Prostate gland (tissue), 2 donors: ENCODE measurements around the gene CADPS. TPM values are rescaled to one million over a fixed set of nuclear protein-coding genes. Genes with fewer than 3 reads are reported as not detected.

ENCODE experiments used
- DNase-seq: peaks from one replicate; pipeline ENCODE4 v3.0.0-alpha.2; 2019; ENCODE audit warnings: low spot score
- H3K27ac ChIP-seq, 2 donors: fragments of 200-600 bp; sonication (generic); 2 replicates each; pipeline ENCODE4 v1.5.1; 2017 to 2019
- H3K27me3 ChIP-seq: fragments of 200-600 bp; sonication (generic); replicated peaks from 2 replicates; pipeline ENCODE4 v1.5.1; 2019; ENCODE audit not compliant: insufficient read depth
- H3K36me3 ChIP-seq, 2 donors: fragments of 200-600 bp; sonication (generic); 1 replicate in 1 of 2; 2 replicates in 1 of 2; pipeline versions ENCODE4 v1.5.1 to v1.8.1; 2017 to 2019
- H3K4me1 ChIP-seq: fragments of 200-600 bp; sonication (generic); replicated peaks from 2 replicates; pipeline ENCODE4 v1.5.1; 2019
- H3K4me3 ChIP-seq, 2 donors: fragments of 200-600 bp; sonication (generic); 2 replicates each; pipeline ENCODE4 v1.5.1; 2017 to 2019
- H3K9me3 ChIP-seq: fragments of 200-600 bp; sonication (generic); 2 replicates; pipeline ENCODE4 v1.5.1; 2017
- POLR2A ChIP-seq: fragments of 450-650 bp; IDR thresholded peaks from one replicate; pipeline ENCODE4 v1.6.1; 2016; ENCODE audit warnings: antibody characterized with exemption, mild to moderate bottlenecking
- POLR2AphosphoS5 ChIP-seq: sonication (generic); formaldehyde crosslinking; IDR thresholded peaks from one replicate; pipeline ENCODE4 v1.6.1; 2017; ENCODE audit warnings: antibody characterized with exemption
- WGBS: methylation state at CpG from one replicate; pipeline ENCODE4 v1.1.5; 2018; 5-methylcytosine and 5-hydroxymethylcytosine counted together
- intact Hi-C: fragments of 100-400 bp; cut with DNase I; formaldehyde crosslinking; loops from one replicate; pipeline ENCODE4 v1.14.2; 2022
- total RNA-seq, 2 donors: library from RNA; depleted of rRNA; stranded (reverse); fragments of >200 nt; gene quantifications; one replicate each; pipeline ENCODE4 v1.1.0, GENCODE V29; 2016
- TF ChIP-seq, protein P1 (sequence below), 4 experiments: fragments of 200-600 bp in 2 of 4; fragments of 450-650 bp in 2 of 4; sonication (generic) in 2 of 4; IDR thresholded peaks; 1 replicate in 3 of 4; 2 replicates in 1 of 4; pipeline ENCODE4 v1.5.1; 2016 to 2019; ENCODE audit warnings: antibody characterized with exemption in 4 of 4, mild to moderate bottlenecking in 2 of 4, moderate library complexity in 2 of 4

CADPS gene
- total RNA-seq, 2 donors from 2014 or later, result 4.0 to 7.7 TPM

DNA sequence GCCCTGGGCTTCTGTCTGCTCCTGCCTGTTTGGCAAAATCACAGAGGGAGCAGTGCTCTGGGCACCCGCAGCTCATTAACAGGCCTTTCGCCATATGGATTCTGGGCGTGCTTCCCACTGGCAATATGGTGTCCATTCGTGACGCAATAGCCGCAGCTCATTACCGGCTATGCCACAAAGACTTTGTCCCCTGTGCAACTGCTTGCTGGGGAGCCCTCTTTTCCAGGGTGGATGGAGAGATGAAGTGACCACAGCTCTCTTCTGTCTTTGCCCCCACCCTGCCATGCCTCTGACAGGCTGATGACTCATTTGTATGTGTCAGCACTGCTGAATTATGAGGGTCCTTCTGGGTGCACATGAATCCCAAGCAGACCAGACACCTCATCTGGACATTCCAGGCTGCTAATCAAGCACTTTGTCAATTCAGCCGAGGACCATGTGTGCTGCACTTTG lies 287.6 kb downstream of the CADPS start:
- no peak overlapping the region for H3K4me3 ChIP-seq
- H3K4me1 ChIP-seq, result no peaks in the 10 kb centered on the region
- H3K36me3 ChIP-seq, result no peaks in the 10 kb centered on the region
- H3K9me3 ChIP-seq, result no peaks in the 10 kb centered on the region
- TF ChIP-seq POLR2A (no peak), POLR2AphosphoS5 (no peak)
- TF ChIP-seq, protein P1, sequence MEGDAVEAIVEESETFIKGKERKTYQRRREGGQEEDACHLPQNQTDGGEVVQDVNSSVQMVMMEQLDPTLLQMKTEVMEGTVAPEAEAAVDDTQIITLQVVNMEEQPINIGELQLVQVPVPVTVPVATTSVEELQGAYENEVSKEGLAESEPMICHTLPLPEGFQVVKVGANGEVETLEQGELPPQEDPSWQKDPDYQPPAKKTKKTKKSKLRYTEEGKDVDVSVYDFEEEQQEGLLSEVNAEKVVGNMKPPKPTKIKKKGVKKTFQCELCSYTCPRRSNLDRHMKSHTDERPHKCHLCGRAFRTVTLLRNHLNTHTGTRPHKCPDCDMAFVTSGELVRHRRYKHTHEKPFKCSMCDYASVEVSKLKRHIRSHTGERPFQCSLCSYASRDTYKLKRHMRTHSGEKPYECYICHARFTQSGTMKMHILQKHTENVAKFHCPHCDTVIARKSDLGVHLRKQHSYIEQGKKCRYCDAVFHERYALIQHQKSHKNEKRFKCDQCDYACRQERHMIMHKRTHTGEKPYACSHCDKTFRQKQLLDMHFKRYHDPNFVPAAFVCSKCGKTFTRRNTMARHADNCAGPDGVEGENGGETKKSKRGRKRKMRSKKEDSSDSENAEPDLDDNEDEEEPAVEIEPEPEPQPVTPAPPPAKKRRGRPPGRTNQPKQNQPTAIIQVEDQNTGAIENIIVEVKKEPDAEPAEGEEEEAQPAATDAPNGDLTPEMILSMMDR (IDR thresholded peaks at IDR 0.05), result no peak
- H3K27ac ChIP-seq, result no peak overlapping the region
- 90% methylated on average over 8 of the region's 8 CpGs for WGBS
- DNase-seq, result no peak
- intact Hi-C loops, result no loop called here
- no peaks in the 10 kb centered on the region for H3K27me3 ChIP-seq

DNA sequence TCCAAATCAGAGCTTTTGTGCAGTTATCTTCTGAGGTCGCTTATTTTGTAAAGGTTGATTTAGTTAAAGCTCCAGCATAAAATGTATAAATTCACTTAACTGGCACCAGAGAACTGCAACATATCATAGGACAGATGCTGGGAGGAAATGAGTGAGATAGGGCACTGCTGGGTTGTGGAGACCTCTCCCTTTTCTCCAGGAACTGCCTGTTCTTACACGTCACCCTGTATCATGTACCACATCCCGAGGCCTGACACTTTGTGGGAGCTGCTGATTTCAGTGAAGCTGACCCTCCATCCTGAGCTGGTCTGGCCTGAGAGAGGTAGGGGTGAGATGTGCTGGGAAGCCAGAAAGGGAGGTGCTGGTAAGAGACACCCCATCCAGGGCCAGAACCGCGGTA lies 288.0 kb downstream of the CADPS start:
- Histone ChIP-seq H3K27ac (no peak overlapping the region), H3K9me3 (no peaks in the 10 kb centered on the region), H3K27me3 (no peaks in the 10 kb centered on the region), H3K4me1 (no peaks in the 10 kb centered on the region), H3K4me3 (no peak overlapping the region), H3K36me3 (no peaks in the 10 kb centered on the region)
- TF ChIP-seq POLR2A (no peak), POLR2AphosphoS5 (no peak)
- TF ChIP-seq, protein P1 (IDR thresholded peaks at IDR 0.05), result no peak
- WGBS, result 92% methylated on average over 5 of the region's 5 CpGs
- intact Hi-C loops, result no loop called here
- no peak for DNase-seq

- Histone ChIP-seq H3K36me3 (no peaks in the 10 kb centered on the region), H3K9me3 (no peaks in the 10 kb centered on the region), H3K4me1 (no peaks in the 10 kb centered on the region), H3K27ac (no peak overlapping the region), H3K27me3 (no peaks in the 10 kb centered on the region), H3K4me3 (no peak overlapping the region)
- WGBS, result 79% methylated on average over 1 of the region's 1 CpG
- DNase-seq, result no peak
- no peak for TF ChIP-seq POLR2AphosphoS5
- no peak for TF ChIP-seq POLR2A
- TF ChIP-seq, protein P1 (IDR thresholded peaks at IDR 0.05), result no peak
- intact Hi-C loops, result no loop called here
These were observed 288.9 kb downstream of the CADPS start for GRCh38 chr3:62586356-62586755.

GRCh38 chr3:62585861-62586260 lies 289.4 kb downstream of the CADPS start:
- no peak for TF ChIP-seq POLR2A
- no peak for TF ChIP-seq POLR2AphosphoS5
- DNase-seq, result no peak
- 67% methylated on average over 4 of the region's 4 CpGs for WGBS
- Histone ChIP-seq H3K4me3 (no peak overlapping the region), H3K27ac (no peak overlapping the region), H3K9me3 (no peaks in the 10 kb centered on the region), H3K36me3 (no peaks in the 10 kb centered on the region), H3K27me3 (no peaks in the 10 kb centered on the region), H3K4me1 (no peaks in the 10 kb centered on the region)
- intact Hi-C loops, result no loop called here

GRCh38 chr3:62584636-62585035 lies 290.6 kb downstream of the CADPS start:
- no peak for DNase-seq
- Histone ChIP-seq H3K36me3 (no peaks in the 10 kb centered on the region), H3K4me1 (no peaks in the 10 kb centered on the region), H3K4me3 (no peak overlapping the region), H3K27me3 (no peaks in the 10 kb centered on the region), H3K27ac (no peak overlapping the region), H3K9me3 (no peaks in the 10 kb centered on the region)
- 80% methylated on average over 4 of the region's 4 CpGs for WGBS
- TF ChIP-seq, protein P1 (IDR thresholded peaks at IDR 0.05), result no peak
- TF ChIP-seq POLR2A, result no peak
- TF ChIP-seq POLR2AphosphoS5, result no peak
- intact Hi-C loops, result no loop called here
